ENCODE results near the gene TIMM8A.

TIMM8A gene

DNA sequence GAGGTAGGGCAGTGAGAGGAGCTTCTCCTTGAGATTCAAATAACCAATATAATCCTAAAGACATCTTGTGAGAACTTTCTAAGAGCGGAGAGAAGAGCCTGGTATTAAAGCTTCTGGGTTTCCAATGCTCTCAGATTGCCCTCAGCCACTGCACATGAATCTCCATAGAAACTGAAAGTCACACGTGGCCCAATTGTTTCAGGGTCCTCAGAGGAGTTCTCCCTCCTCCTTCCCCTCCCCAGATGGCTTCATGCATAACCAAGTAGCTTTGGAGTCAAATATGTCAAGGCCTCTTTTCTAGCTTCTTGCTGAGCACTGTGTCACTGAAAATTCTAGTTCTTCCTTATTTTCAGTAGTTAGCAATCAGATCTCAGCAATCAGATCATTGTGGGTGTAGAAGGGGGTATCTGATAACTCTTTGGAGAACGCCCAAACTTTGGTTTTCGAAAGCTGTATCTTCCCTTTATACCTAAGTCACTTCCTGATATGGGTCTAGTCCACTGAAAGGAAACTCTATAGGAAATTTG lies 35.2 kb upstream of the TIMM8A start:
- ChIA-PET POLR2A (no interaction called here), CTCF (no interaction called here)
- DNase-seq (ENCODE audit: low read depth, low spot score) = no peak
- no peak for TF ChIP-seq CTCF (IDR thresholded peaks at IDR 0.05; ENCODE audit: insufficient read depth, low read length, missing control alignments)
- no peak overlapping the region for H3K4me3 ChIP-seq (ENCODE audit: low read depth, low read length)

DNA sequence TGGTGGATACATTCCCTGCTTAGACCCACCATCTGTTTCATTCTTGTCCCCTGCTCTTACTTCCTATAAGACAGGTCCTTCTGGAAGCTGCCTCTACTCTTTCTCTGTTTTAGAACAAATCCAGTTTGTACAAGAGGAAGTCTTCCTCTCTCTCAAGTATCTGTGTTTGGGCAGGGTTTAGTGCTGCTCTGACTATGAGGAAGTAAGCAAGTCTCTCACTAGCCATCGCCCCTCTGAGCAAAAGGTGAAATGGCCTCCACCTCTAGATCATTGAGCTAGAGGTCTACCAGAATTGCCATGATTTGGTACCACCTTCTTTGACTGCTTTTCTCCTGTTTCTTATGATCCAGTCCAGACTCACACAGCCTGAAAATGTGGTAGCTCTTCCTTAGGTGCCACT lies 29.0 kb upstream of the TIMM8A start:
- no peak for TF ChIP-seq CTCF (IDR thresholded peaks at IDR 0.05; ENCODE audit: insufficient read depth, low read length, missing control alignments)
- ChIA-PET POLR2A (interaction anchor here (0.7 kb wide), 1 partner anchor 14 kb away, joined by 4 read pairs; no protein-coding TSS in a partner anchor), CTCF (no interaction called here)
- no peak for DNase-seq (ENCODE audit: low read depth, low spot score)
- H3K4me3 ChIP-seq (ENCODE audit: low read depth, low read length) = no peak overlapping the region

- ChIA-PET CTCF (no interaction called here), POLR2A (no interaction called here)
- no peak for TF ChIP-seq CTCF (IDR thresholded peaks at IDR 0.05; ENCODE audit: insufficient read depth, low read length, missing control alignments)
These were observed 22.5 kb upstream of the TIMM8A start for GRCh38 chrX:101370888-101371504.

DNA sequence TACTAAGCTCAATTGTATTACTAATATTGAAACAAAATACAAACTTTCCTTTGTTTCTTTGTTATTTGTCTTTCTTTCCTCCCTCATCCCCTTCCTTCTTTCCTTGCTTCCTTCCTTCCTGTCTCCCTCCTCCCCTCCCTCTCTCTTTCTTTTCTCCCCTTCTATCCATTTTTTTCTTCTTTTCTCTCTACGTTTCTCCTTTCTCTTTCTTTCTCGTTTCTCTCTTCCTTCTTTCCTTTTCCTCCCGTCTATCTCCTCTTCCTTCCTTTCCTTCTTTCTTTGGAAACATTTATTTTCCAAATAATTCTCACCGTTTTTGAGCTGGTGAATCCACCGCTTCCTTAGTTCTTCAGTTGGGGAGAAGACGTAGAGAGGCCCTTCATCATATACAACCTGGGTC lies 21.1 kb upstream of the TIMM8A start:
- CTCF ChIA-PET = interaction anchor here (0.9 kb wide), 1 partner anchor 21 kb away, joined by 4 read pairs; the partner anchor contains the start of gene RPL36A
- TF ChIP-seq CTCF (IDR thresholded peaks at IDR 0.05; ENCODE audit: insufficient read depth, low read length, missing control alignments) = no peak
- POLR2A ChIA-PET = no interaction called here
- no peak for DNase-seq (ENCODE audit: low read depth, low spot score)
- H3K4me3 ChIP-seq (ENCODE audit: low read depth, low read length) = no peak overlapping the region

More at GRCh38 chrX:101370888-101371504, 22.5 kb upstream of the TIMM8A start:
- H3K4me3 ChIP-seq (ENCODE audit: low read depth, low read length) = no peak overlapping the region
- no peak for DNase-seq (ENCODE audit: low read depth, low spot score)

DNA sequence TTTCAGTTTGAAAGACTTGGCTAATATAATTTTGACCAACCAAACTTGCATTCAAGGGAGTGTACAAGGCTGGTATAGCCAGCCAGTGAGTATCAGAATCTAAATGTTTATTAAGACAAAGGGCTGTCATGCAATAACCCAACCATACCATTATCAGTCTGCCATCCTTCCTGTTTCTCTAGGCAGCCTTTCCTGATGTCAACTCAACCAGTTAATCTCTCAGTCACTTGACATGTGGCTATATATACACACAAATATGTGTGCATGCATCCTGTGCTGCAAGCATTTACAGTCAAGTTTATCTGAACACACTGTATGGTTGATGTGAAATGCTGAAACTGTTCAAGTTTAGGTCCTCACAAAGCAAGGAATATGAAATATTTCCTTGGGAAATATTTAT lies 20.3 kb upstream of the TIMM8A start:
- no peak for TF ChIP-seq CTCF (IDR thresholded peaks at IDR 0.05; ENCODE audit: insufficient read depth, low read length, missing control alignments)
- CTCF ChIA-PET = interaction anchor here (1.0 kb wide), 1 partner anchor 21 kb away, joined by 3 read pairs; no protein-coding TSS in a partner anchor
- POLR2A ChIA-PET = interaction anchor here (1.2 kb wide), 1 partner anchor 22 kb away, joined by 3 read pairs; the partner anchor contains the start of gene RPL36A
- DNase-seq (ENCODE audit: low read depth, low spot score) = no peak
- no peak overlapping the region for H3K4me3 ChIP-seq (ENCODE audit: low read depth, low read length)

- ChIA-PET CTCF (interaction anchor here (0.6 kb wide), 1 partner anchor 723 kb away, joined by 4 read pairs; no protein-coding TSS in a partner anchor), POLR2A (interaction anchor here (0.9 kb wide), 1 partner anchor 25 kb away, joined by 4 read pairs; the partner anchor contains the start of gene RPL36A)
- TF ChIP-seq CTCF (IDR thresholded peaks at IDR 0.05; ENCODE audit: insufficient read depth, low read length, missing control alignments) = no peak
These were observed 16.8 kb upstream of the TIMM8A start for GRCh38 chrX:101365301-101365795.

More at GRCh38 chrX:101365301-101365795, 16.8 kb upstream of the TIMM8A start:
- no peak for DNase-seq (ENCODE audit: low read depth, low spot score)
- H3K4me3 ChIP-seq (ENCODE audit: low read depth, low read length) = no peak overlapping the region

Measured in AG04449 (cell line).